DOHH2 (cell line): ENCODE data around the gene PNCK.

Experiments used
- H3F3A ChIP-seq: fragments of 200-600 bp; sonication (generic), shearing (Covaris generic); 2 replicates; pipeline ENCODE4 v1.6.0; 2016; ENCODE audit warnings: antibody characterized with exemption, mild to moderate bottlenecking; ENCODE audit not compliant: control insufficient read depth, insufficient read depth
- H3K27ac ChIP-seq: fragments of 200-600 bp; sonication (generic); 2 replicates; pipeline ENCODE4 v1.5.1; 2014; ENCODE audit warnings: low read depth, mild to moderate bottlenecking, low read length, moderate library complexity
- H3K27me3 ChIP-seq: fragments of 200-600 bp; sonication (generic); 2 replicates; pipeline ENCODE4 v1.6.1; 2014; ENCODE audit warnings: mild to moderate bottlenecking, low read length, mixed read lengths; ENCODE audit not compliant: control insufficient read depth
- H3K36me3 ChIP-seq: fragments of 200-600 bp; sonication (generic); 2 replicates; pipeline ENCODE4 v1.6.1; 2014; ENCODE audit warnings: mild to moderate bottlenecking, low read length, moderate library complexity, mixed read lengths; ENCODE audit not compliant: control insufficient read depth
- H3K4me1 ChIP-seq: fragments of 200-600 bp; sonication (generic); 2 replicates; pipeline ENCODE4 v1.6.1; 2014; ENCODE audit warnings: mild to moderate bottlenecking, low read length, mixed read lengths; ENCODE audit not compliant: control insufficient read depth
- H3K4me2 ChIP-seq: fragments of 200-600 bp; sonication (generic); 2 replicates; pipeline ENCODE4 v1.6.0; 2014; ENCODE audit warnings: mild to moderate bottlenecking, low read length, moderate library complexity
- H3K4me3 ChIP-seq: fragments of 200-600 bp; sonication (generic); 2 replicates; pipeline ENCODE4 v1.5.1; 2014; ENCODE audit warnings: mild to moderate bottlenecking, low read length, mixed read lengths
- H3K79me2 ChIP-seq: fragments of 200-600 bp; sonication (generic); 2 replicates; pipeline ENCODE4 v1.6.1; 2014; ENCODE audit warnings: mild to moderate bottlenecking, low read length, mixed read lengths; ENCODE audit not compliant: control insufficient read depth
- H3K9me2 ChIP-seq: fragments of 200-600 bp; sonication (generic); replicated peaks from 2 replicates; pipeline ENCODE4 v1.6.1; 2014; ENCODE audit warnings: mild to moderate bottlenecking, low read length, mixed read lengths; ENCODE audit not compliant: control insufficient read depth
- H3K9me3 ChIP-seq: fragments of 200-600 bp; sonication (generic); 2 replicates; pipeline ENCODE4 v1.6.1; 2014; ENCODE audit warnings: antibody characterized with exemption, low read length, mixed read lengths; ENCODE audit not compliant: control insufficient read depth, insufficient read depth
- H4K20me1 ChIP-seq: fragments of 200-600 bp; sonication (generic); 2 replicates; pipeline ENCODE4 v1.6.0; 2014; ENCODE audit warnings: low read depth, mild to moderate bottlenecking, antibody characterized with exemption, low read length, moderate library complexity; ENCODE audit not compliant: control insufficient read depth, insufficient read depth
- CTCF ChIP-seq: fragments of 200-600 bp; sonication (generic); IDR thresholded peaks from one replicate; pipeline ENCODE4 v1.5.1; 2014; ENCODE audit warnings: antibody characterized with exemption, mild to moderate bottlenecking, low read depth, low read length; ENCODE audit not compliant: poor library complexity, severe bottlenecking
- EZH2phosphoT487 ChIP-seq: fragments of 200-600 bp; sonication (generic); IDR thresholded peaks from 2 replicates; pipeline ENCODE4 v1.6.1; 2017; ENCODE audit warnings: borderline replicate concordance, mild to moderate bottlenecking, antibody characterized with exemption, low read length, moderate library complexity, mixed read lengths

The PNCK gene

GRCh38 chrX:153659268-153659667, 14.3 kb downstream of the PNCK start:
- Histone ChIP-seq H3K27ac (no peak overlapping the region), H3K4me2 (no peak overlapping the region), H3K4me3 (no peak overlapping the region), H3K9me2 (no peaks in the 10 kb centered on the region), H4K20me1 (no peaks in the 10 kb centered on the region), H3K36me3 (no peaks in the 10 kb centered on the region), H3K27me3 (0 out of 2 replicates have a peak, but pooled peaks cover 6% of the 10 kb centered on the region), H3K4me1 (no peaks in the 10 kb centered on the region), H3K9me3 (no peaks in the 10 kb centered on the region), H3K79me2 (no peaks in the 10 kb centered on the region), H3F3A (no peaks in the 10 kb centered on the region)
- no peak for TF ChIP-seq EZH2phosphoT487
- no peak for TF ChIP-seq CTCF

GRCh38 chrX:153657161-153657560, 16.5 kb downstream of the PNCK start:
- no peaks in the 10 kb centered on the region for H4K20me1 ChIP-seq
- H3K4me3 ChIP-seq: no peak overlapping the region
- H3K4me2 ChIP-seq: no peak overlapping the region
- H3K79me2 ChIP-seq: no peaks in the 10 kb centered on the region
- H3K9me3 ChIP-seq: no peaks in the 10 kb centered on the region
- no peak overlapping the region for H3K27ac ChIP-seq
- H3K9me2 ChIP-seq: no peaks in the 10 kb centered on the region
- H3K27me3 ChIP-seq: 0 out of 2 replicates have a peak, but pooled peaks cover 4% of the 10 kb centered on the region
- no peaks in the 10 kb centered on the region for H3K36me3 ChIP-seq
- TF ChIP-seq EZH2phosphoT487 (no peak), CTCF (no peak)
- H3K4me1 ChIP-seq: no peaks in the 10 kb centered on the region
- H3F3A ChIP-seq: no peaks in the 10 kb centered on the region

DNA sequence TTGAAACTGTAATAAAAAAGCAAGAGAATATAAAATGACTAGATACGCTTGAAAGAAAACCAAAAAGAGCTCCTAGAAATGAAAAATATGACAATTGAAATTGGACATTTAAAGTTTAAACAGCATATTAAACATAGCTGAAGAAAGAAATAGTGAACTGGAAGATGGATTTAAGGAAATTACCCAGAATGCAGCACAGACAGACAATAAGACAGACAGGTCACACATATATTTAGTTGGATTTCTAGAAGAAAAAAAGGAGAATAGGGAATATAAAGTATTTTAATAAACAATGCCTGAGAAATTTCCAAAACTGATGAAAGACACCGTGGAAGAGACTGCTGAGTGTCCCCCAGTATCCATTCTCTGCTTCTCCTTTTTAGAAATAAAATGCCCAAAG, 20.1 kb downstream of the PNCK start:
- no peaks in the 10 kb centered on the region for H3K9me2 ChIP-seq
- no peak overlapping the region for H3K4me3 ChIP-seq
- H4K20me1 ChIP-seq: no peaks in the 10 kb centered on the region
- no peaks in the 10 kb centered on the region for H3K4me1 ChIP-seq
- TF ChIP-seq CTCF (no peak), EZH2phosphoT487 (no peak)
- H3F3A ChIP-seq: no peaks in the 10 kb centered on the region
- no peaks in the 10 kb centered on the region for H3K9me3 ChIP-seq
- H3K4me2 ChIP-seq: no peak overlapping the region
- H3K27ac ChIP-seq: no peak overlapping the region
- no peaks in the 10 kb centered on the region for H3K36me3 ChIP-seq
- no peaks in the 10 kb centered on the region for H3K79me2 ChIP-seq
- no peaks in the 10 kb centered on the region for H3K27me3 ChIP-seq

- Histone ChIP-seq H3K27ac (no peak overlapping the region), H3K79me2 (no peaks in the 10 kb centered on the region), H3K27me3 (0 out of 2 replicates have a peak, but pooled peaks cover 2% of the 10 kb centered on the region), H4K20me1 (no peaks in the 10 kb centered on the region), H3K4me2 (no peak overlapping the region), H3K36me3 (no peaks in the 10 kb centered on the region), H3K4me3 (no peak overlapping the region), H3K9me3 (no peaks in the 10 kb centered on the region), H3K4me1 (no peaks in the 10 kb centered on the region), H3F3A (no peaks in the 10 kb centered on the region), H3K9me2 (no peaks in the 10 kb centered on the region)
- TF ChIP-seq CTCF (peak; percentile 29), EZH2phosphoT487 (no peak)
These were observed 22.0 kb downstream of the PNCK start for GRCh38 chrX:153651540-153652079.
